ENCODE results near the gene RAB36. TPM values are rescaled to one million over a fixed set of nuclear protein-coding genes. Genes with fewer than 3 reads are reported as not detected.

RAB36 gene
- total RNA-seq, 1 experiment from 2014 or later, result 4.1 TPM

GRCh38 chr22:23184100-23184763, 39.0 kb downstream of the RAB36 start:
- intact Hi-C loops (cut with micrococcal nuclease; ENCODE audit: unreplicated experiment) (loop anchor here (10.0 kb wide), 1 partner anchor 61 kb away; no protein-coding TSS in a partner anchor), in situ Hi-C loops (cut with HindIII; ENCODE audit: low pct_unique_long_range_greater_than_20kb, low sequenced_read_pairs) (no loop called here)
- POLR2A ChIA-PET, result no interaction called here
- CTCF ChIA-PET, result no interaction called here
- Histone ChIP-seq H3K4me3 (ENCODE audit: low read depth in 2 of 2, low read length in 2 of 2) (no peak overlapping the region), H3K4me1 (ENCODE audit: control insufficient read depth, insufficient read depth, low read length) (peaks cover 20% of the 10 kb centered on the region), H3K27me3 (ENCODE audit: control insufficient read depth, insufficient read depth, low read length) (no peaks in the 10 kb centered on the region), H3K27ac (ENCODE audit: low read length) (no peak overlapping the region), H3K36me3 (ENCODE audit: control insufficient read depth, insufficient read depth, low read length) (no peaks in the 10 kb centered on the region; the same call in 1 of the 2 replicates), H3K9me3 (ENCODE audit: control insufficient read depth, insufficient read depth, low read depth, low read length) (no peaks in the 10 kb centered on the region)
- BruUV-seq (replicated peaks), result no TSS peak
- no peak for TF ChIP-seq SIN3A (IDR thresholded peaks at IDR 0.05; ENCODE audit: borderline replicate concordance, insufficient read depth, low read depth, low read length)
- no peak for TF ChIP-seq CTCF (IDR thresholded peaks at IDR 0.05)
- TF ChIP-seq TCF7L2 (IDR thresholded peaks at IDR 0.05; ENCODE audit: low read depth, low read length), result no peak
- TF ChIP-seq POLR2AphosphoS5 (IDR thresholded peaks at IDR 0.05; ENCODE audit: low read depth, low read length), result no peak
- no peak for TF ChIP-seq REST (IDR thresholded peaks at IDR 0.05; ENCODE audit: insufficient read depth in 1 of 2, low read depth in 2 of 2, low read length in 1 of 2)
- ATAC-seq (no peak), DNase-seq (ENCODE audit: low read depth, low spot score) (no peak)

DNA sequence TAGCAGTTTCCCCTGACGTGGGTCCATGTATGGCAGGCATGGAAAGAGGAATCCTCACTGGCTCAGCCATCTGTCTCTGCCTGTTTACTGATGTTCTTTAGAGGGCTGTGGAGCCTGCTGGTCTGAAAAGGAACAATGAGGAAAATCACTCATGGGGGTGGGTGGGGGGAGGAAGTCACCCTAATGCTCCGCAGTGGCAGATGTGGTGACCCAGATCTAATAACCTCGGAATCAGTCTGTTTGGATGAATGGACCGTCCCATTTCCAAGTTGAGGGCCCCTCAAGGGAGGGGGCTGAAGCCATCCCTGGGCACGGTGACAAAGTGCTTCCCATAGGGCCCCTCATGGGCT, 39.5 kb downstream of the RAB36 start:
- intact Hi-C loops (cut with micrococcal nuclease; ENCODE audit: unreplicated experiment) (loop anchor here (10.0 kb wide), 1 partner anchor 60 kb away; no protein-coding TSS in a partner anchor), in situ Hi-C loops (cut with HindIII; ENCODE audit: low pct_unique_long_range_greater_than_20kb, low sequenced_read_pairs) (no loop called here)
- Histone ChIP-seq H3K27me3 (ENCODE audit: control insufficient read depth, insufficient read depth, low read length) (no peaks in the 10 kb centered on the region), H3K9me3 (ENCODE audit: control insufficient read depth, insufficient read depth, low read depth, low read length) (no peaks in the 10 kb centered on the region), H3K4me3 (ENCODE audit: low read depth in 2 of 2, low read length in 2 of 2) (no peak overlapping the region), H3K36me3 (ENCODE audit: control insufficient read depth, insufficient read depth, low read length) (no peaks in the 10 kb centered on the region; the same call in 1 of the 2 replicates), H3K4me1 (ENCODE audit: control insufficient read depth, insufficient read depth, low read length) (peaks cover 20% of the 10 kb centered on the region), H3K27ac (ENCODE audit: low read length) (no peak overlapping the region)
- TF ChIP-seq CTCF (IDR thresholded peaks at IDR 0.05) (no peak), POLR2AphosphoS5 (IDR thresholded peaks at IDR 0.05; ENCODE audit: low read depth, low read length) (no peak), REST (IDR thresholded peaks at IDR 0.05; ENCODE audit: insufficient read depth in 1 of 2, low read depth in 2 of 2, low read length in 1 of 2) (no peak), SIN3A (IDR thresholded peaks at IDR 0.05; ENCODE audit: borderline replicate concordance, insufficient read depth, low read depth, low read length) (no peak), TCF7L2 (IDR thresholded peaks at IDR 0.05; ENCODE audit: low read depth, low read length) (no peak)
- ChIA-PET POLR2A (no interaction called here), CTCF (no interaction called here)
- no TSS peak for BruUV-seq (replicated peaks)
- no peak for ATAC-seq
- DNase-seq (ENCODE audit: low read depth, low spot score), result no peak

All from Panc1 (cell line).